ENCODE measurements around the gene SCAF4. TPM values are rescaled to one million over a fixed set of nuclear protein-coding genes. Genes with fewer than 3 reads are reported as not detected.
A peak's percentile ranks its signal among the peaks of the same experiment; 100 is the strongest.
"Not testable (repeated sequence)": the region's sequence is repeated elsewhere in the genome, so short reads cannot be mapped to it uniquely, and the experiment has no call there.

The SCAF4 gene
- total and polyA plus RNA-seq, 4 donors: 7.1 to 11.1 (median 9.3) TPM

DNA sequence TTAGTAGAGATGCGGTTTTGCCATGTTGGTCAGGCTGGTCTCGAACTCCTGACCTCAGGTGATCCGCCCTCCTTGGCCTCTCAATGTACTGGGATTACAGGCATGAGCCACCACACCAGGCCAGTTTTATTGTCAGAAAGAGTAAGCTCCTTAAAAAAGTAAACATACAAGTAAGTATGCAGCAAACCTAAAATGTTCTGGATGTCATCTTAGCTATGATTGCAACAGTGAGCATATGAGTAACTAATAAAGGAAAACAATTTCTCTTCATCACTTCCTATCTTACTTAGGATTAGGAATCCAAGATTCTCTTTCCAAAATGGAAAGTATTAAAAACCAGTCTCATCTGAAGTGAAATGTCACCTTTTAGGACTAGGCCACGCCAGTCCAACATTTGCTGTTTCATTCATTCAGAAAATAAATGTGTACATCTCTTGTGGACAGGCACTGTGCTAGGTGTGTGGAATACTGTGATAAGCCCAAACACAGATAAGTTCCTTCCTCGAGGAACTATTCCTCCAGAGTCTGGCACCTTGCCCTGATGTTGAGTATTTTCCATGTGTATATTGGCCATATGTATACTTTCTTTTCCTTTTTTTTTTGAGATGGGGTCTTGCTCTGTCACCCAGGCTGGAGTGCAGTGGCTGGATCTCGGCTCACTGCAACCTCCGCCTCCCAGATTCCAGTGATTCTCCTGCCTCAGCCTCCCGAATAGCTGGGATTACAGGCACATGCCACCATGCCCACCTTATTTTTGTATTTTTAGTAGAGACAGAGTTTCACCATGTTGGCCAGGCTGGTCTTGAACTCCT, 5.9 kb upstream of the SCAF4 start:
- DNase-seq (ENCODE audit: low spot score): peak; percentile 55
- WGBS: 91% methylated on average over 8 of the region's 8 CpGs

DNA sequence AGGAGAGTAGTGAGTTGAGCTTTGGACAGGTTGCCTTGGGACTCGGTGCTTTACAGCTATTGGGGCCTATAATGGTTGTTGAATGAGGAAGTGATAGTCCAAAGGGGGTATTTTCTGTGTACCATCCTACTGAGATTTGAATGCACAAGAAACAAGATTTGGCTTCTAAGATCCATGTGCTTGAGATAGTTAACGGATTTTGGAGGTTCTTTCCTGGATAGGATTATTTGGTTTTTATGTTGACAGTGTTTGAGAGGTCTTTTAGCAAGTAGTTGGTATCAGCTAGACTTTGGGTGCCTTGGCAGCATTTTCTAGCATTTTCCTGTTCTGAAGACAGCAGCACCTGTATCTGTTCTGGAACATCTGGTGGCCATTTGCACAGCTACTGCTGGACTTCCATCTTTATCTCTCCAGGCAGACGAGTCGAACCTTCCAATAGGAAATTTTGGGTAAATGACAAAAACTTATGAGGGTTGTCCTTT, 3.6 kb upstream of the SCAF4 start:
- TF ChIP-seq SP1 (IDR thresholded peaks at IDR 0.05) (no peak), GABPA (IDR thresholded peaks at IDR 0.05 in 1 of 2, conservative IDR thresholded peaks at IDR 0.05 in 1 of 2) (no peak), EGR1 (IDR thresholded peaks at IDR 0.05; ENCODE audit: low read depth in 2 of 2) (no peak), JUND (IDR thresholded peaks at IDR 0.05) (no peak), RXRA (IDR thresholded peaks at IDR 0.05) (no peak), FOXA2 (IDR thresholded peaks at IDR 0.05) (no peak), FOXA1 (IDR thresholded peaks at IDR 0.05) (no peak), HNF4A (conservative IDR thresholded peaks at IDR 0.05) (no peak), YY1 (IDR thresholded peaks at IDR 0.05) (no peak), RAD21 (IDR thresholded peaks at IDR 0.05) (no peak), NR2F2 (IDR thresholded peaks at IDR 0.05) (no peak), TAF1 (conservative IDR thresholded peaks at IDR 0.05) (no peak), HNF4G (IDR thresholded peaks at IDR 0.05) (no peak)
- TF ChIP-seq, protein P1, sequence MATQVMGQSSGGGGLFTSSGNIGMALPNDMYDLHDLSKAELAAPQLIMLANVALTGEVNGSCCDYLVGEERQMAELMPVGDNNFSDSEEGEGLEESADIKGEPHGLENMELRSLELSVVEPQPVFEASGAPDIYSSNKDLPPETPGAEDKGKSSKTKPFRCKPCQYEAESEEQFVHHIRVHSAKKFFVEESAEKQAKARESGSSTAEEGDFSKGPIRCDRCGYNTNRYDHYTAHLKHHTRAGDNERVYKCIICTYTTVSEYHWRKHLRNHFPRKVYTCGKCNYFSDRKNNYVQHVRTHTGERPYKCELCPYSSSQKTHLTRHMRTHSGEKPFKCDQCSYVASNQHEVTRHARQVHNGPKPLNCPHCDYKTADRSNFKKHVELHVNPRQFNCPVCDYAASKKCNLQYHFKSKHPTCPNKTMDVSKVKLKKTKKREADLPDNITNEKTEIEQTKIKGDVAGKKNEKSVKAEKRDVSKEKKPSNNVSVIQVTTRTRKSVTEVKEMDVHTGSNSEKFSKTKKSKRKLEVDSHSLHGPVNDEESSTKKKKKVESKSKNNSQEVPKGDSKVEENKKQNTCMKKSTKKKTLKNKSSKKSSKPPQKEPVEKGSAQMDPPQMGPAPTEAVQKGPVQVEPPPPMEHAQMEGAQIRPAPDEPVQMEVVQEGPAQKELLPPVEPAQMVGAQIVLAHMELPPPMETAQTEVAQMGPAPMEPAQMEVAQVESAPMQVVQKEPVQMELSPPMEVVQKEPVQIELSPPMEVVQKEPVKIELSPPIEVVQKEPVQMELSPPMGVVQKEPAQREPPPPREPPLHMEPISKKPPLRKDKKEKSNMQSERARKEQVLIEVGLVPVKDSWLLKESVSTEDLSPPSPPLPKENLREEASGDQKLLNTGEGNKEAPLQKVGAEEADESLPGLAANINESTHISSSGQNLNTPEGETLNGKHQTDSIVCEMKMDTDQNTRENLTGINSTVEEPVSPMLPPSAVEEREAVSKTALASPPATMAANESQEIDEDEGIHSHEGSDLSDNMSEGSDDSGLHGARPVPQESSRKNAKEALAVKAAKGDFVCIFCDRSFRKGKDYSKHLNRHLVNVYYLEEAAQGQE (IDR thresholded peaks at IDR 0.05): no peak
- TF ChIP-seq, protein P2, sequence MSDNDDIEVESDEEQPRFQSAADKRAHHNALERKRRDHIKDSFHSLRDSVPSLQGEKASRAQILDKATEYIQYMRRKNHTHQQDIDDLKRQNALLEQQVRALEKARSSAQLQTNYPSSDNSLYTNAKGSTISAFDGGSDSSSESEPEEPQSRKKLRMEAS (IDR thresholded peaks at IDR 0.05): no peak
- TF ChIP-seq, protein P3, sequence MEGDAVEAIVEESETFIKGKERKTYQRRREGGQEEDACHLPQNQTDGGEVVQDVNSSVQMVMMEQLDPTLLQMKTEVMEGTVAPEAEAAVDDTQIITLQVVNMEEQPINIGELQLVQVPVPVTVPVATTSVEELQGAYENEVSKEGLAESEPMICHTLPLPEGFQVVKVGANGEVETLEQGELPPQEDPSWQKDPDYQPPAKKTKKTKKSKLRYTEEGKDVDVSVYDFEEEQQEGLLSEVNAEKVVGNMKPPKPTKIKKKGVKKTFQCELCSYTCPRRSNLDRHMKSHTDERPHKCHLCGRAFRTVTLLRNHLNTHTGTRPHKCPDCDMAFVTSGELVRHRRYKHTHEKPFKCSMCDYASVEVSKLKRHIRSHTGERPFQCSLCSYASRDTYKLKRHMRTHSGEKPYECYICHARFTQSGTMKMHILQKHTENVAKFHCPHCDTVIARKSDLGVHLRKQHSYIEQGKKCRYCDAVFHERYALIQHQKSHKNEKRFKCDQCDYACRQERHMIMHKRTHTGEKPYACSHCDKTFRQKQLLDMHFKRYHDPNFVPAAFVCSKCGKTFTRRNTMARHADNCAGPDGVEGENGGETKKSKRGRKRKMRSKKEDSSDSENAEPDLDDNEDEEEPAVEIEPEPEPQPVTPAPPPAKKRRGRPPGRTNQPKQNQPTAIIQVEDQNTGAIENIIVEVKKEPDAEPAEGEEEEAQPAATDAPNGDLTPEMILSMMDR (IDR thresholded peaks at IDR 0.05; ENCODE audit: low read depth, low read length, missing input control): no peak
- TF ChIP-seq, protein P4, sequence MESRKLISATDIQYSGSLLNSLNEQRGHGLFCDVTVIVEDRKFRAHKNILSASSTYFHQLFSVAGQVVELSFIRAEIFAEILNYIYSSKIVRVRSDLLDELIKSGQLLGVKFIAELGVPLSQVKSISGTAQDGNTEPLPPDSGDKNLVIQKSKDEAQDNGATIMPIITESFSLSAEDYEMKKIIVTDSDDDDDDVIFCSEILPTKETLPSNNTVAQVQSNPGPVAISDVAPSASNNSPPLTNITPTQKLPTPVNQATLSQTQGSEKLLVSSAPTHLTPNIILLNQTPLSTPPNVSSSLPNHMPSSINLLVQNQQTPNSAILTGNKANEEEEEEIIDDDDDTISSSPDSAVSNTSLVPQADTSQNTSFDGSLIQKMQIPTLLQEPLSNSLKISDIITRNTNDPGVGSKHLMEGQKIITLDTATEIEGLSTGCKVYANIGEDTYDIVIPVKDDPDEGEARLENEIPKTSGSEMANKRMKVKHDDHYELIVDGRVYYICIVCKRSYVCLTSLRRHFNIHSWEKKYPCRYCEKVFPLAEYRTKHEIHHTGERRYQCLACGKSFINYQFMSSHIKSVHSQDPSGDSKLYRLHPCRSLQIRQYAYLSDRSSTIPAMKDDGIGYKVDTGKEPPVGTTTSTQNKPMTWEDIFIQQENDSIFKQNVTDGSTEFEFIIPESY (IDR thresholded peaks at IDR 0.05): no peak
- TF ChIP-seq, protein P5, sequence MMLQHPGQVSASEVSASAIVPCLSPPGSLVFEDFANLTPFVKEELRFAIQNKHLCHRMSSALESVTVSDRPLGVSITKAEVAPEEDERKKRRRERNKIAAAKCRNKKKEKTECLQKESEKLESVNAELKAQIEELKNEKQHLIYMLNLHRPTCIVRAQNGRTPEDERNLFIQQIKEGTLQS (IDR thresholded peaks at IDR 0.05): no peak
- Histone ChIP-seq H3K36me3 (ENCODE audit: control insufficient read depth in 4 of 4, insufficient read depth in 3 of 4, low read depth in 1 of 4, low read length in 3 of 4) (no peaks in the 10 kb centered on the region), H3K27ac (ENCODE audit: low read depth in 1 of 2, low read length in 2 of 2) (no peak overlapping the region), H3K4me1 (ENCODE audit: control insufficient read depth in 4 of 4, insufficient read depth in 4 of 4, low read length in 3 of 4) (peaks cover 3 to 17% (median 13%) of the 10 kb centered on the region in 4 donors), H3K9ac (ENCODE audit: low read depth in 1 of 2, low read length in 2 of 2) (no peak overlapping the region), H3K27me3 (ENCODE audit: control insufficient read depth in 4 of 4, insufficient read depth in 4 of 4, low read length in 3 of 4) (no peaks in the 10 kb centered on the region), H3K9me3 (ENCODE audit: control insufficient read depth in 4 of 4, low read length in 3 of 4) (no peaks in the 10 kb centered on the region), H3K4me3 (ENCODE audit: low read depth in 1 of 3, low read length in 3 of 3) (no peak overlapping the region)
- peak; percentile 44 for DNase-seq (ENCODE audit: low spot score)
- WGBS: 92% methylated on average over 4 of the region's 4 CpGs

More for the DNA sequence above, 5.9 kb upstream of the SCAF4 start:
- not testable (repeated sequence) for H3K9me3 ChIP-seq (ENCODE audit: control insufficient read depth in 4 of 4, low read length in 3 of 4); H3K4me3 ChIP-seq (ENCODE audit: low read depth in 1 of 3, low read length in 3 of 3); H3K27me3 ChIP-seq (ENCODE audit: control insufficient read depth in 4 of 4, insufficient read depth in 4 of 4, low read length in 3 of 4); H3K4me1 ChIP-seq (ENCODE audit: control insufficient read depth in 4 of 4, insufficient read depth in 4 of 4, low read length in 3 of 4); H3K36me3 ChIP-seq (ENCODE audit: control insufficient read depth in 4 of 4, insufficient read depth in 3 of 4, low read depth in 1 of 4, low read length in 3 of 4); H3K9ac ChIP-seq (ENCODE audit: low read depth in 1 of 2, low read length in 2 of 2); H3K27ac ChIP-seq (ENCODE audit: low read depth in 1 of 2, low read length in 2 of 2)
